ENCODE measurements around the gene VSNL1. TPM values are rescaled to one million over a fixed set of nuclear protein-coding genes. Genes with fewer than 3 reads are reported as not detected.

Gene VSNL1
- total RNA-seq, 1 experiment from 2014 or later = 9.9 TPM

- Histone ChIP-seq H3K23me2 (ENCODE audit: insufficient read length, low read depth, low read length, poor library complexity, severe bottlenecking) (no peaks in the 10 kb centered on the region), H2AFZ (ENCODE audit: low read length) (no peak overlapping the region), H2BK12ac (ENCODE audit: insufficient read length, low read depth, low read length) (no peak overlapping the region), H3K27me3 (ENCODE audit: insufficient read depth, low read length) (no peaks in the 10 kb centered on the region), H4K91ac (ENCODE audit: insufficient read length, low read depth, low read length) (no peak overlapping the region), H3K4me2 (ENCODE audit: insufficient read depth, insufficient read length, low read length) (no peak overlapping the region), H2AK5ac (ENCODE audit: insufficient read length, low read length) (no peak overlapping the region), H3K14ac (ENCODE audit: insufficient read depth, low read length) (no peak overlapping the region), H4K8ac (replicated peaks; ENCODE audit: insufficient read length, low read depth, low read length) (no peak overlapping the region), H3K4me1 (ENCODE audit: insufficient read depth, low read length) (peaks cover 4% of the 10 kb centered on the region; the same call in 1 of the 2 replicates), H3K23ac (ENCODE audit: insufficient read length, low read depth, low read length) (no peak overlapping the region), H3K56ac (ENCODE audit: insufficient read length, low read depth, low read length) (no peak overlapping the region), H3T11ph (ENCODE audit: low read length) (no peak overlapping the region), H3K79me2 (ENCODE audit: insufficient read depth, low read length) (no peaks in the 10 kb centered on the region), H2BK15ac (ENCODE audit: low read depth, low read length) (no peak overlapping the region), H3K9me3 (ENCODE audit: control insufficient read depth, low read depth, low read length) (no peaks in the 10 kb centered on the region), H2BK120ac (ENCODE audit: low read depth, low read length, poor library complexity, severe bottlenecking) (no peak overlapping the region), H3K4ac (ENCODE audit: low read depth, low read length) (no peak overlapping the region), H2BK5ac (ENCODE audit: insufficient read length, low read length) (no peak overlapping the region), H3K18ac (ENCODE audit: insufficient read length, low read depth, low read length) (no peak overlapping the region), H4K20me1 (ENCODE audit: control insufficient read depth, insufficient read depth, insufficient read length) (peaks cover 2% of the 10 kb centered on the region), H2BK20ac (ENCODE audit: low read depth, low read length, poor library complexity, severe bottlenecking) (no peak overlapping the region), H3K9ac (ENCODE audit: extremely low read depth, insufficient read length, low read length) (no peak overlapping the region), H3K27ac (ENCODE audit: insufficient read length, low read depth, low read length) (no peak overlapping the region), H3K79me1 (ENCODE audit: insufficient read depth, low read depth, low read length, poor library complexity, severe bottlenecking) (no peaks in the 10 kb centered on the region), H4K5ac (ENCODE audit: insufficient read length, low read depth, low read length) (no peak overlapping the region)
- Mint-ChIP-seq H3K4me1 (peaks cover 16 to 24% of the 10 kb centered on the region in 2 experiments), H3K4me3 (no peak overlapping the region), H3K9me3 (no peaks in the 10 kb centered on the region), H3K27ac (no peak overlapping the region), H3K36me3 (ENCODE audit: insufficient read depth in 1 of 3, low read depth in 3 of 3) (no peaks in the 10 kb centered on the region), H3K27me3 (ENCODE audit: low read depth) (no peaks in the 10 kb centered on the region)
- TF ChIP-seq CTCF (conservative IDR thresholded peaks at IDR 0.05) = no peak
- no peak for DNase-seq
- WGBS (ENCODE audit: extremely low coverage, insufficient read length, low lambda C conversion rate) = no CpG with 5 or more reads among the region's 3 CpGs
These were observed 70.5 kb downstream of the VSNL1 start for GRCh38 chr2:17611036-17611435.
